ENCODE measurements around the gene CPXM2.

The CPXM2 gene

GRCh38 chr10:123882177-123882576 lies 9.4 kb downstream of the CPXM2 start:
- TF ChIP-seq SIN3A (IDR thresholded peaks at IDR 0.05; ENCODE audit: borderline replicate concordance, insufficient read depth, low read length) (no peak), FOXP2 (optimal IDR thresholded peaks at IDR 0.05; ENCODE audit: borderline replicate concordance, extremely low read depth, extremely low read length, insufficient read depth) (no peak), REST (IDR thresholded peaks at IDR 0.05; ENCODE audit: insufficient read depth in 1 of 2, low read depth in 2 of 2, low read length in 2 of 2) (no peak), TAF1 (IDR thresholded peaks at IDR 0.05; ENCODE audit: borderline replicate concordance, insufficient read depth, low read length) (no peak), POLR2AphosphoS5 (IDR thresholded peaks at IDR 0.05; ENCODE audit: low read depth, low read length) (no peak)

- TF ChIP-seq POLR2AphosphoS5 (IDR thresholded peaks at IDR 0.05; ENCODE audit: low read depth, low read length) (no peak), SIN3A (IDR thresholded peaks at IDR 0.05; ENCODE audit: borderline replicate concordance, insufficient read depth, low read length) (no peak), REST (IDR thresholded peaks at IDR 0.05; ENCODE audit: insufficient read depth in 1 of 2, low read depth in 2 of 2, low read length in 2 of 2) (no peak), TAF1 (IDR thresholded peaks at IDR 0.05; ENCODE audit: borderline replicate concordance, insufficient read depth, low read length) (no peak), FOXP2 (optimal IDR thresholded peaks at IDR 0.05; ENCODE audit: borderline replicate concordance, extremely low read depth, extremely low read length, insufficient read depth) (no peak)
Observed at GRCh38 chr10:123879606-123880257, 11.9 kb downstream of the CPXM2 start.

GRCh38 chr10:123878666-123879303 lies 12.8 kb downstream of the CPXM2 start:
- no peak for TF ChIP-seq REST (IDR thresholded peaks at IDR 0.05; ENCODE audit: insufficient read depth in 1 of 2, low read depth in 2 of 2, low read length in 2 of 2)
- no peak for TF ChIP-seq POLR2AphosphoS5 (IDR thresholded peaks at IDR 0.05; ENCODE audit: low read depth, low read length)
- no peak for TF ChIP-seq FOXP2 (optimal IDR thresholded peaks at IDR 0.05; ENCODE audit: borderline replicate concordance, extremely low read depth, extremely low read length, insufficient read depth)

- no peak for TF ChIP-seq FOXP2 (optimal IDR thresholded peaks at IDR 0.05; ENCODE audit: borderline replicate concordance, extremely low read depth, extremely low read length, insufficient read depth)
- no peak for TF ChIP-seq SIN3A (IDR thresholded peaks at IDR 0.05; ENCODE audit: borderline replicate concordance, insufficient read depth, low read length)
- no peak for TF ChIP-seq REST (IDR thresholded peaks at IDR 0.05; ENCODE audit: insufficient read depth in 1 of 2, low read depth in 2 of 2, low read length in 2 of 2)
Observed at GRCh38 chr10:123870260-123870659, 21.3 kb downstream of the CPXM2 start.
